ENCODE results near the gene RPL14.

The RPL14 gene

GRCh38 chr3:40463579-40463978 is 6.4 kb downstream of the RPL14 start:
- no peak for DNase-seq (ENCODE audit: low spot score)

- DNase-seq (ENCODE audit: low spot score), result no peak
These were observed 7.4 kb downstream of the RPL14 start for GRCh38 chr3:40464339-40465110.

GRCh38 chr3:40465111-40465407 is 7.9 kb downstream of the RPL14 start:
- DNase-seq (ENCODE audit: low spot score), result no peak

- no peak for DNase-seq (ENCODE audit: low spot score)
These were observed 8.3 kb downstream of the RPL14 start for GRCh38 chr3:40465456-40465855.

GRCh38 chr3:40468018-40468417 is 10.9 kb downstream of the RPL14 start:
- no peak for DNase-seq (ENCODE audit: low spot score)

GRCh38 chr3:40470701-40471100 is 13.6 kb downstream of the RPL14 start:
- no peak for DNase-seq (ENCODE audit: low spot score)

- DNase-seq (ENCODE audit: low spot score), result peak; percentile 72
These were observed 19.6 kb downstream of the RPL14 start, which contains the start of gene ZNF619 for GRCh38 chr3:40476478-40477470. TSS of gene ZNF619 (plus strand) at chr3:40477122. CDS start at chr3:40477980, 858 bp downstream.

GRCh38 chr3:40477666-40478065 is 20.5 kb downstream of the RPL14 start:
- DNase-seq (ENCODE audit: low spot score), result no peak

- DNase-seq (ENCODE audit: low spot score), result no peak
These were observed 30.0 kb downstream of the RPL14 start for GRCh38 chr3:40487172-40487571.

GRCh38 chr3:40490916-40491315 is 33.8 kb downstream of the RPL14 start:
- DNase-seq (ENCODE audit: low spot score), result no peak

GRCh38 chr3:40494698-40495097 is 37.6 kb downstream of the RPL14 start:
- no peak for DNase-seq (ENCODE audit: low spot score)

GRCh38 chr3:40497288-40497687 is 40.1 kb downstream of the RPL14 start:
- no peak for DNase-seq (ENCODE audit: low spot score)

- DNase-seq (ENCODE audit: low spot score), result no peak
These were observed 42.8 kb downstream of the RPL14 start for GRCh38 chr3:40499952-40500351.

GRCh38 chr3:40502034-40502433 is 44.9 kb downstream of the RPL14 start:
- DNase-seq (ENCODE audit: low spot score), result no peak

GRCh38 chr3:40504636-40505430 is 47.7 kb downstream of the RPL14 start:
- DNase-seq (ENCODE audit: low spot score), result peak; percentile 80

GRCh38 chr3:40505599-40506462 is 48.7 kb downstream of the RPL14 start, which contains the start of gene ZNF620:
TSS of gene ZNF620 (plus strand) at chr3:40506039. CDS start at chr3:40506353, 314 bp downstream.
- peak; percentile 88 for DNase-seq (ENCODE audit: low spot score)

GRCh38 chr3:40511031-40511718 is 54.0 kb downstream of the RPL14 start:
- DNase-seq (ENCODE audit: low spot score), result no peak

- DNase-seq (ENCODE audit: low spot score), result no peak
These were observed 59.1 kb downstream of the RPL14 start for GRCh38 chr3:40516201-40516600.

- no peak for DNase-seq (ENCODE audit: low spot score)
These were observed 60.9 kb downstream of the RPL14 start for GRCh38 chr3:40518067-40518466.

Measured in LoVo (cell line).